ENCODE results near the gene NCOA1.
"Not testable (repeated sequence)": the region's sequence is repeated elsewhere in the genome, so short reads cannot be mapped to it uniquely, and the experiment has no call there.

Gene NCOA1

GRCh38 chr2:24530796-24531195 lies 39.7 kb downstream of the NCOA1 start:
- DNase-seq (ENCODE audit: low read depth), result no peak
- TF ChIP-seq CTCF (IDR thresholded peaks at IDR 0.05; ENCODE audit: insufficient read depth, low read depth, low read length, missing control alignments), result no peak

GRCh38 chr2:24531610-24532009 lies 40.6 kb downstream of the NCOA1 start:
- DNase-seq (ENCODE audit: low read depth), result not testable (repeated sequence)

More at GRCh38 chr2:24530796-24531195, 39.7 kb downstream of the NCOA1 start:
- no peak overlapping the region for H3K4me3 ChIP-seq (ENCODE audit: low read depth, low read length)

GRCh38 chr2:24532057-24532456 lies 41.0 kb downstream of the NCOA1 start:
- not testable (repeated sequence) for H3K4me3 ChIP-seq (ENCODE audit: low read depth, low read length)

More at GRCh38 chr2:24531610-24532009, 40.6 kb downstream of the NCOA1 start:
- not testable (repeated sequence) for H3K4me3 ChIP-seq (ENCODE audit: low read depth, low read length)

GRCh38 chr2:24533574-24533973 lies 42.5 kb downstream of the NCOA1 start:
- DNase-seq (ENCODE audit: low read depth); H3K4me3 ChIP-seq (ENCODE audit: low read depth, low read length): not testable (repeated sequence)

More at GRCh38 chr2:24532057-24532456, 41.0 kb downstream of the NCOA1 start:
- DNase-seq (ENCODE audit: low read depth), result not testable (repeated sequence)

GRCh38 chr2:24538720-24539119 lies 47.7 kb downstream of the NCOA1 start:
- DNase-seq (ENCODE audit: low read depth), result peak; percentile 8
- TF ChIP-seq CTCF (IDR thresholded peaks at IDR 0.05; ENCODE audit: insufficient read depth, low read depth, low read length, missing control alignments), result no peak
- no peak overlapping the region for H3K4me3 ChIP-seq (ENCODE audit: low read depth, low read length)

GRCh38 chr2:24539258-24539657 lies 48.2 kb downstream of the NCOA1 start:
- DNase-seq (ENCODE audit: low read depth), result no peak
- no peak overlapping the region for H3K4me3 ChIP-seq (ENCODE audit: low read depth, low read length)
- no peak for TF ChIP-seq CTCF (IDR thresholded peaks at IDR 0.05; ENCODE audit: insufficient read depth, low read depth, low read length, missing control alignments)

- H3K4me3 ChIP-seq (ENCODE audit: low read depth, low read length), result no peak overlapping the region
- TF ChIP-seq CTCF (IDR thresholded peaks at IDR 0.05; ENCODE audit: insufficient read depth, low read depth, low read length, missing control alignments), result no peak
- no peak for DNase-seq (ENCODE audit: low read depth)
Observed at GRCh38 chr2:24540011-24540477, 49.0 kb downstream of the NCOA1 start.

GRCh38 chr2:24541621-24542020 lies 50.6 kb downstream of the NCOA1 start:
- H3K4me3 ChIP-seq (ENCODE audit: low read depth, low read length), result no peak overlapping the region
- no peak for DNase-seq (ENCODE audit: low read depth)
- TF ChIP-seq CTCF (IDR thresholded peaks at IDR 0.05; ENCODE audit: insufficient read depth, low read depth, low read length, missing control alignments), result no peak

Measured in GM12865 (cell line).